Uterus (tissue), 4 donors: Measurements from ENCODE around the gene ALOX12B. TPM values are rescaled to one million over a fixed set of nuclear protein-coding genes. Genes with fewer than 3 reads are reported as not detected.

Experiments used
- DNase-seq, 2 donors: peaks; one replicate each; pipeline ENCODE4 v3.0.0-alpha.2; 2019 to 2020
- H3K27ac ChIP-seq, 2 donors: fragments of 200-600 bp; sonication (generic); 1 replicate in 1 of 2; 2 replicates in 1 of 2; pipeline ENCODE4 v1.5.1; 2016 to 2018
- H3K27me3 ChIP-seq, 2 donors: fragments of 200-600 bp; sonication (generic); one replicate each; pipeline ENCODE4 v1.5.1; 2018 to 2019; ENCODE audit warnings: control low read depth in 1 of 2
- H3K36me3 ChIP-seq, 2 donors: fragments of 200-600 bp; sonication (generic); one replicate each; pipeline ENCODE4 v1.5.1; 2019; ENCODE audit warnings: control low read depth in 1 of 2
- H3K4me1 ChIP-seq, 2 donors: fragments of 200-600 bp; sonication (generic); one replicate each; pipeline ENCODE4 v1.5.1; 2018 to 2019; ENCODE audit warnings: control low read depth in 1 of 2
- H3K4me3 ChIP-seq, 2 donors: fragments of 200-600 bp; sonication (generic); 1 replicate in 1 of 2; 2 replicates in 1 of 2; pipeline ENCODE4 v1.5.1; 2018 to 2019; ENCODE audit warnings: mild to moderate bottlenecking in 1 of 2
- H3K9me3 ChIP-seq, 2 donors: fragments of 200-600 bp; sonication (generic); one replicate each; pipeline ENCODE4 v1.5.1; 2019; ENCODE audit warnings: control low read depth in 1 of 2
- POLR2A ChIP-seq, 2 donors: fragments of 450-650 bp; IDR thresholded peaks; one replicate each; pipeline ENCODE4 v1.6.1; 2016; ENCODE audit warnings: antibody characterized with exemption in 2 of 2, mild to moderate bottlenecking in 1 of 2, moderate library complexity in 1 of 2
- intact Hi-C: fragments of 100-400 bp; cut with DNase I; formaldehyde crosslinking; loops from one replicate; pipeline ENCODE4 v1.15.1; 2023; ENCODE audit warnings: low total_unique reads
- total RNA-seq, 4 donors: library from RNA; depleted of rRNA in 3 of 4; stranded (reverse); fragments of >200 nt in 3 of 4; gene quantifications; one replicate each; pipeline versions ENCODE4 v1.1.0 to v1.2.4, GENCODE V29; 2014 to 2023
- TF ChIP-seq, protein P1 (sequence below), 4 experiments: fragments of 200-600 bp in 2 of 4; fragments of 450-650 bp in 2 of 4; sonication (generic) in 2 of 4; IDR thresholded peaks; one replicate each; pipeline ENCODE4 v1.5.1; 2016 to 2019; ENCODE audit warnings: antibody characterized with exemption in 4 of 4, mild to moderate bottlenecking in 2 of 4, moderate library complexity in 1 of 4
- donor health status: DM: yes; HTN: yes; CAD: no.

Gene ALOX12B
- total RNA-seq, 4 donors from 2014 or later = not detected

- peak; percentile 88 to 90 for DNase-seq
- intact Hi-C loops = no loop called here
- no peaks in the 10 kb centered on the region for H3K9me3 ChIP-seq
- peak overlapping the region; percentile 45 to 62 for H3K4me3 ChIP-seq
- TF ChIP-seq, protein P1, sequence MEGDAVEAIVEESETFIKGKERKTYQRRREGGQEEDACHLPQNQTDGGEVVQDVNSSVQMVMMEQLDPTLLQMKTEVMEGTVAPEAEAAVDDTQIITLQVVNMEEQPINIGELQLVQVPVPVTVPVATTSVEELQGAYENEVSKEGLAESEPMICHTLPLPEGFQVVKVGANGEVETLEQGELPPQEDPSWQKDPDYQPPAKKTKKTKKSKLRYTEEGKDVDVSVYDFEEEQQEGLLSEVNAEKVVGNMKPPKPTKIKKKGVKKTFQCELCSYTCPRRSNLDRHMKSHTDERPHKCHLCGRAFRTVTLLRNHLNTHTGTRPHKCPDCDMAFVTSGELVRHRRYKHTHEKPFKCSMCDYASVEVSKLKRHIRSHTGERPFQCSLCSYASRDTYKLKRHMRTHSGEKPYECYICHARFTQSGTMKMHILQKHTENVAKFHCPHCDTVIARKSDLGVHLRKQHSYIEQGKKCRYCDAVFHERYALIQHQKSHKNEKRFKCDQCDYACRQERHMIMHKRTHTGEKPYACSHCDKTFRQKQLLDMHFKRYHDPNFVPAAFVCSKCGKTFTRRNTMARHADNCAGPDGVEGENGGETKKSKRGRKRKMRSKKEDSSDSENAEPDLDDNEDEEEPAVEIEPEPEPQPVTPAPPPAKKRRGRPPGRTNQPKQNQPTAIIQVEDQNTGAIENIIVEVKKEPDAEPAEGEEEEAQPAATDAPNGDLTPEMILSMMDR (IDR thresholded peaks at IDR 0.05) = peak; percentile 86 to 93 (median 88)
- TF ChIP-seq POLR2A (IDR thresholded peaks at IDR 0.05) = no peak
- peak overlapping the region; percentile 85 to 98 for H3K27ac ChIP-seq
- no peaks in the 10 kb centered on the region for H3K36me3 ChIP-seq
- no peaks in the 10 kb centered on the region for H3K27me3 ChIP-seq
- H3K4me1 ChIP-seq = peaks cover 0 to 31% of the 10 kb centered on the region in 2 donors
Observed at GRCh38 chr17:8118769-8119580, 31.5 kb upstream of the ALOX12B start.

- Histone ChIP-seq H3K9me3 (no peaks in the 10 kb centered on the region), H3K27me3 (peaks cover 0 to 1% of the 10 kb centered on the region in 2 donors), H3K4me1 (peaks cover 0 to 27% of the 10 kb centered on the region in 2 donors), H3K36me3 (no peaks in the 10 kb centered on the region), H3K27ac (peak within 1 kb of the TSS; percentile 85 to 98), H3K4me3 (peak within 1 kb of the TSS; percentile 45 to 62)
- no peak for TF ChIP-seq POLR2A (IDR thresholded peaks at IDR 0.05)
- TF ChIP-seq, protein P1 (IDR thresholded peaks at IDR 0.05) = no peak
- peak; percentile 54 to 71 for DNase-seq
- intact Hi-C loops = no loop called here
Observed at GRCh38 chr17:8117980-8118768, 30.7 kb upstream of the ALOX12B start, which contains the start of gene ALOXE3. ALOXE3 (minus strand) TSS chr17:8118514; CDS start chr17:8117990, 524 bp downstream.

- no peaks in the 10 kb centered on the region for H3K36me3 ChIP-seq
- intact Hi-C loops = no loop called here
- peak overlapping the region; percentile 85 to 98 for H3K27ac ChIP-seq
- TF ChIP-seq, protein P1 (IDR thresholded peaks at IDR 0.05) = no peak
- no peak for TF ChIP-seq POLR2A (IDR thresholded peaks at IDR 0.05)
- H3K27me3 ChIP-seq = peaks cover 0 to 8% of the 10 kb centered on the region in 2 donors
- H3K9me3 ChIP-seq = no peaks in the 10 kb centered on the region
- peak in 1 of 2 donors; percentile 31 for DNase-seq
- peak overlapping the region in 1 of 2 donors; percentile 62 for H3K4me3 ChIP-seq
- peaks cover 0 to 27% of the 10 kb centered on the region in 2 donors for H3K4me1 ChIP-seq
Observed at GRCh38 chr17:8117367-8117979, 30.0 kb upstream of the ALOX12B start.

DNA sequence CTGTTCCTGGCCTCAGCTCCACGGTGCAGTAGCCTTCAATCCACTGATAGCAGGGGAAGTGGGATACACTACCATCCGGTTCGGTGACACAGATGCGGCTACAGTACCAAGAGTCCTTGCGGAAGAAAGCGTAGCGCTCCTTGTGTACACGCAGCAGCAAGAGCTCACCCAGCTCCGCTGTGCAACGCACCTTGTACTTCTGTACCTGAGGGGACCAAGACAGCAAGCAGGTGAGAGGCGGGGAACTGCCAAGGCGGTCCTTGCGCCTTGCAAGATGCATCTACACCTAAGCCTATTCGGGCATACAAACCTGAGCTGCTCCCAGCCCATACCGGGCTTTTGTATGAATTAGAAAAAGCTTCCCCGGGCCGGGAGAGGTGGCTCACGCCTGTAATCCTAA is 29.3 kb upstream of the ALOX12B start:
- TF ChIP-seq POLR2A (IDR thresholded peaks at IDR 0.05) = no peak
- TF ChIP-seq, protein P1 (IDR thresholded peaks at IDR 0.05) = no peak
- no peak overlapping the region for H3K27ac ChIP-seq
- peaks cover 0 to 11% of the 10 kb centered on the region in 2 donors for H3K27me3 ChIP-seq
- H3K36me3 ChIP-seq = no peaks in the 10 kb centered on the region
- no peak for DNase-seq
- intact Hi-C loops = no loop called here
- no peaks in the 10 kb centered on the region for H3K9me3 ChIP-seq
- H3K4me1 ChIP-seq = peaks cover 0 to 20% of the 10 kb centered on the region in 2 donors
- no peak overlapping the region for H3K4me3 ChIP-seq
